Effector memory CD4-positive, alpha-beta T cell (primary cell): ENCODE measurements around the gene TOM1L1.

ENCODE experiments used
- DNase-seq, 3 donors: peaks; one replicate each; pipeline ENCODE4 v3.0.0-alpha.2; 2020
- H3K27ac ChIP-seq: 2 replicates; pipeline ENCODE4 v1.7.0; 2013; ENCODE audit warnings: mild to moderate bottlenecking, low read length, moderate library complexity; ENCODE audit not compliant: insufficient read depth, poor library complexity, severe bottlenecking
- H3K27me3 ChIP-seq: replicated peaks from 2 replicates; pipeline ENCODE4 v1.7.0; 2013; ENCODE audit warnings: mild to moderate bottlenecking, low read length; ENCODE audit not compliant: insufficient read depth, control insufficient read depth, poor library complexity, severe bottlenecking
- H3K36me3 ChIP-seq: 2 replicates; pipeline ENCODE4 v1.7.0; 2013; ENCODE audit warnings: mild to moderate bottlenecking, low read length, moderate library complexity; ENCODE audit not compliant: control insufficient read depth, insufficient read depth
- H3K4me1 ChIP-seq: 2 replicates; pipeline ENCODE4 v1.7.0; 2013; ENCODE audit warnings: low read length, mild to moderate bottlenecking; ENCODE audit not compliant: control insufficient read depth, insufficient read depth, poor library complexity, severe bottlenecking
- H3K4me3 ChIP-seq: 2 replicates; pipeline ENCODE4 v1.7.0; 2013; ENCODE audit warnings: low read length, low read depth, mild to moderate bottlenecking; ENCODE audit not compliant: insufficient read depth, poor library complexity, severe bottlenecking
- H3K9me3 ChIP-seq: 2 replicates; pipeline ENCODE4 v1.7.0; 2013; ENCODE audit warnings: mild to moderate bottlenecking, low read length, moderate library complexity; ENCODE audit not compliant: control insufficient read depth

TOM1L1 gene

DNA sequence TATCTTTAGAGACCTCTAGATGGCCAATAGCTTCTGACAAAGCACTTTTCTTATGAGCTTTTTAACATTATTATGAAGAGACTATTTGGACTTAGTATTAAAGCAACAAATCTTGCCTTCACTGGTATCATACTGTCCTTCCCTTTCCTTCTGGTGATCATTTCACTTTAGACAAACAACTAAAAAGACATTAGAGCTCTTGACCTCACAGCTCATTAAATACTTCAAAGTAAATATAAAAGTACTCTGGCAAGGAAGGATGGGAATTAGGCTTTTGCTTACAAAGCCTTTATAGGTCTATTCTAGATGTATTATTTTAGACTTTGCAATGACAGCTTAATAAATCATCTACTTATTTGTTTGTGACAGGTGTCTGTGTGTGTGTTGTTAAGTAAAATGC lies 79.0 kb downstream of the TOM1L1 start:
- H3K27ac ChIP-seq, result no peak overlapping the region
- no peaks in the 10 kb centered on the region for H3K4me1 ChIP-seq
- peaks cover 6% of the 10 kb centered on the region for H3K9me3 ChIP-seq
- no peaks in the 10 kb centered on the region for H3K36me3 ChIP-seq
- no peaks in the 10 kb centered on the region for H3K27me3 ChIP-seq
- H3K4me3 ChIP-seq, result no peak overlapping the region
- DNase-seq, result no peak

DNA sequence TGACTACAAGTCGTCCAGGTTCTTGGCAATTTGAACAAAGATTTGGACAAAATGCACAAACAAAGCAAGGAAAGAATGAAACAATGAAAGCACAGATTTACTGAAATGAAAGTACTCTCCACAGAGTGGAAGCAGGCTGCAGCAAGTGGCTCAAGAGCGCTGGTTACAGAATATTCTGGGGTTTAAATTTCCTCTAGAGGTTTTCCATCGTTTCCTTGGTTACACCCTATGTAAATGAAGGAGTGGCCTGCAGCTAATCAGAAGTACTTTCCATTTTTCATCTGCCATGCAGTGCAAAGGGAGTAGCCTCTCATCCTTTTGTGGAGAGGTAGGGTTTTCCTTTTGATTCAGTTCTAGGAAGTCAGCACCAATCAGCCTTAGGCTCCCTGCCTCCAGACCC lies 79.7 kb downstream of the TOM1L1 start:
- Histone ChIP-seq H3K4me1 (no peaks in the 10 kb centered on the region), H3K27ac (no peak overlapping the region), H3K9me3 (peaks cover 6% of the 10 kb centered on the region), H3K36me3 (no peaks in the 10 kb centered on the region), H3K27me3 (no peaks in the 10 kb centered on the region), H3K4me3 (no peak overlapping the region)
- DNase-seq, result no peak

DNA sequence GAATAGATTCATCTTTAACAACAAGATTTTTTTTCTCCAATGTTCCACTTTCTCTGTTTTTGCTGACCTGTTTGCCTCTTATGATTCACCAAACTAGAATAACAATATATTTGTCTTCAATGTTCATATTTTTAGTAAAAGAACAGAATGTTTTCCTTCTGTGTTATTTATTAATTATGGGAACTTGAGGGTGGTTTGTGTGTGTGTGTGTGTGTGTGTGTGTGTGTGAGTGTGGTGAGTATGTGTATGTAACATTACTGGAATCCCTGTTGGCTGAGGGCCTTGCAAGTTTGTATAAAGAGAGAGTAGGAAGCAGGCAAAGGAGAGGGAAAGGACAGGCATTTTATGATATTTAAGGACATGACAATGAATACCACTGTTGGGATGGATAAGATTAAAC lies 81.7 kb downstream of the TOM1L1 start:
- no peak for DNase-seq
- H3K27ac ChIP-seq, result no peak overlapping the region

DNA sequence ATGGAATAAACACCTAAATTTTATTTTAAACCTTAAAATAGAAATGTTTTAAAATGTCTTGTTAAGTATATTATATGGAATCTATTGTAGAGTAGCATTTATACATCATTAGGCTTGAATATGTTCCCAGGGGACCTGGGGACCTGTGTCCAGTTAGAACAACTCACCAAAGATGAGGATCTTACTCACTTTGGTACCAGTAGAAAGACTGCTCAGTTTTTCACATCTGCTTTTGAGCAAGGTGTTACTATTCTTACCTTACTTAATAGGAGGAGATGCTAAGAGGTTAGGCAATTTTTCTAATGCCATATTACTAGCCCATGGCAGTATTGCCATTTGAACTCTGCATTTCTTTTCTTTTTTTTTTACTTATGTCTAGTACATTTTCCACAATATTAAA lies 82.6 kb downstream of the TOM1L1 start:
- no peak overlapping the region for H3K27ac ChIP-seq
- peaks cover 3% of the 10 kb centered on the region for H3K36me3 ChIP-seq
- peaks cover 6% of the 10 kb centered on the region for H3K9me3 ChIP-seq
- DNase-seq, result no peak
- H3K4me3 ChIP-seq, result no peak overlapping the region
- no peaks in the 10 kb centered on the region for H3K27me3 ChIP-seq
- H3K4me1 ChIP-seq, result no peaks in the 10 kb centered on the region

More for the DNA sequence above, 81.7 kb downstream of the TOM1L1 start:
- Histone ChIP-seq H3K4me3 (no peak overlapping the region), H3K4me1 (no peaks in the 10 kb centered on the region), H3K36me3 (peaks cover under 1% of the 10 kb centered on the region), H3K9me3 (peaks cover 6% of the 10 kb centered on the region), H3K27me3 (no peaks in the 10 kb centered on the region)

DNA sequence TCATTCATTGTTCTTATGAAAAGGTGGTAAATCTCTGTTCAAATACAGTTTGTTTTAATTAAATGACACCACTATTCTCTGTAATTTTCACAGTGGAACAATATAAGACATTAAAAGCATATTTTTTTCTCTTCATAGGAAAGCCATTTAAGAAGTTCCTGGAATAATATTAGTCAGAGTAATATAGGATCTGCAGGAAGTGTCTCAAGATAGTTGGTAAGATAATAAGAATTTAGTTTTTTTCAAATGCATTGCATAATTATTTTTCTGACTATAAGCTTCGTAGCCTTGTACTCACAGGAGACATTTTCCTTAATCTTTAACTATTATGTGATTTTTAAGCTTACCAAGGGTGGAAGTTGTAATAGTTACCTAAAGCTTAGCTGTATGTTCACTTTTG lies 84.8 kb downstream of the TOM1L1 start:
- H3K4me3 ChIP-seq, result no peak overlapping the region
- no peak for DNase-seq
- peaks cover 3% of the 10 kb centered on the region for H3K9me3 ChIP-seq
- H3K27me3 ChIP-seq, result no peaks in the 10 kb centered on the region
- H3K4me1 ChIP-seq, result no peaks in the 10 kb centered on the region
- no peak overlapping the region for H3K27ac ChIP-seq
- H3K36me3 ChIP-seq, result peaks cover 3% of the 10 kb centered on the region

DNA sequence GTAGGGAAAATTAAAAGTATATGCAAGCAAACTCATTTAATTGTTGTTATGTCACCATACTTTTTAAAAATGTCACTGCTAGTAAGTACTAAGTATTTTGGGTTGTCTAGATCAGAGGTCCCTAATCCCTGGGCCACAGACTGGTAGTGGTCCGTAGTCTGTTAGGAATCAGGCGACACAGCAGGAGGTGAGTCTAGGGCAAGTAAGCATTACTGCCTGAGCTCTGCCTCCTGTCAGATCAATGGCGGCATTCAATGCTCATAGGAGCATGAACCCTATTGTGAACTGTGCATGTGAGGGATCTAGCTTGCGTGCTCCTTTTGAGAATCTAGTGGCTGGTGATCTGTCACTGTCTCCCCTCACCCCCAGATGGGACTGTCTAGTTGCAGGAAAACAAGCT lies 89.5 kb downstream of the TOM1L1 start:
- Histone ChIP-seq H3K27ac (no peak overlapping the region), H3K4me3 (no peak overlapping the region), H3K36me3 (peaks cover 3% of the 10 kb centered on the region), H3K27me3 (no peaks in the 10 kb centered on the region), H3K4me1 (no peaks in the 10 kb centered on the region), H3K9me3 (no peaks in the 10 kb centered on the region)
- no peak for DNase-seq

DNA sequence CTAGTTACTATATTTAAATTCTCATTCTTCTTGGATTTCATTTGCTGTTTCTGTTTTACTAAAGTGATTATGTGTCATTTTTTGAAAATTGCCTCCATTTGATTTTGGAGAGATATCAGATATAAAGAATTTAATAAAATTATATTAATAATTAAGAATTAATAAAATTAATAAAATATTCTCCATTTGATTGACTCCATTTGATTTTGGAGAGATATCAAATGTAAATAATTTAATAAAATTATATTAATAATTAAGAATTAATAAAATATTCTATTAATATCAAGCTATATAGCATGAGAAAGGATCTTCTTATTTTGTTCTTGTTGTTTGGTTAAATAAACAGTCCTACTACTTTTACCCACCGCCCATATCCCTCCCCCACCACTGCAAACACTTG lies 90.9 kb downstream of the TOM1L1 start:
- no peaks in the 10 kb centered on the region for H3K27me3 ChIP-seq
- H3K9me3 ChIP-seq, result no peaks in the 10 kb centered on the region
- peaks cover 3% of the 10 kb centered on the region for H3K36me3 ChIP-seq
- no peak overlapping the region for H3K27ac ChIP-seq
- no peak for DNase-seq
- no peak overlapping the region for H3K4me3 ChIP-seq
- no peaks in the 10 kb centered on the region for H3K4me1 ChIP-seq

DNA sequence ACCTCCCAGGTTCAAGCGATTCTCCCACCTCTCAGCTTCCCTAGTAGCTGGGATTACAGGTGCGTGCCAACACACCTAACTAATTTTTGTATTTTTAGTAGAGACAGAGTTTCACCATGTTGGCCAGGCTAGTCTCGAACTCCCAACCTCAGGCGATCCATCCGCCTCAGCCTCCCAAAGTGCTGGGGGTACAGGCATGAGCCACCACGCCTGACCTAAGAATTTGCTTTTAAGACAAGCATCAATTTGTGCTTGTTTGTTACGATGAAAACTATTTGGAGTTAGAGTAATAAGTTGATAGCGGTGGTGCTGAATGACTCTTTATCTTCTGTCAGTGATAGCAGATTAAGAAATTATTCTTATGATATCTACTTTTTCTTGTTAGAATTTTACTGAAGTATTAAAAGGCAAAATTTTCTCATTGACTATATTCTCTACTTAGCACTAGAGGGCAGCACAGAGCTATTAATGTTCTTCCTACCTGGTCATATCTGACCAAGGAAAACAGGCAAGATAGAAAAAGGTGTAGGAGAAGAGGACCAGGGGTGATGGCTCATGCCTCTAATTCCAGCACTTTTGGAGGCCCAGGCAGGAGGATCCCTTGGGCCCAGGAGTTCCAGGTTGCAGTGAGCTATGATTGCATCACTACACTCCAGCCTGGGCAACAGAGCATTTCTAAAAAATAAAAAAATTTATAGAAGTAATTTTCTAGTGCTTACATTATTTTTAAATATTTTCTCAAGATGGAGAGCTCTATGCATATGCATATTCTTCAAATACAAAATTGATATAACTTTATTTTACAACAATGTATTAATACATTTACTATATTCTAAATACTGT lies 92.4 kb downstream of the TOM1L1 start:
- no peaks in the 10 kb centered on the region for H3K27me3 ChIP-seq
- DNase-seq, result no peak
- no peaks in the 10 kb centered on the region for H3K36me3 ChIP-seq
- no peak overlapping the region for H3K4me3 ChIP-seq
- no peak overlapping the region for H3K27ac ChIP-seq
- H3K4me1 ChIP-seq, result no peaks in the 10 kb centered on the region
- H3K9me3 ChIP-seq, result no peaks in the 10 kb centered on the region

DNA sequence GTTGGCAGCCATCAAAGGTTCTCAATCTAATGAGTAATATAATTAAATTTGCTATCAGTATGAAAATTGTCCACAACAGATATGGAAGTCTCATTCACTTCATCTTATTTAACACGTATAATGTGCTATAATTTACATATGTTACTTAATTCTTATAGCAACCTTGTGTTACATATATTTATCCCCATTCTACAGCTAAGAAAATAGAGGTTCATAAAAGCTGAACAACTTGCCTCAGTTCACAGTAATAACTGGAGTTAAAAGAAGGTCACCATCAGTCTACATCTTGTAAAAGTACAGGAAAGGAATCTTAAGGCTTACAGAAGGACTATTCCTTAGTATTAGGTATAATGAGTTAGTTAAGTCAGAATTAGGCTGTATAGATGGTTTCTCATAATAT lies 95.8 kb downstream of the TOM1L1 start:
- H3K27me3 ChIP-seq, result no peaks in the 10 kb centered on the region
- peaks cover 3% of the 10 kb centered on the region for H3K36me3 ChIP-seq
- no peak overlapping the region for H3K27ac ChIP-seq
- no peak for DNase-seq
- no peak overlapping the region for H3K4me3 ChIP-seq
- H3K4me1 ChIP-seq, result no peaks in the 10 kb centered on the region
- H3K9me3 ChIP-seq, result no peaks in the 10 kb centered on the region

DNA sequence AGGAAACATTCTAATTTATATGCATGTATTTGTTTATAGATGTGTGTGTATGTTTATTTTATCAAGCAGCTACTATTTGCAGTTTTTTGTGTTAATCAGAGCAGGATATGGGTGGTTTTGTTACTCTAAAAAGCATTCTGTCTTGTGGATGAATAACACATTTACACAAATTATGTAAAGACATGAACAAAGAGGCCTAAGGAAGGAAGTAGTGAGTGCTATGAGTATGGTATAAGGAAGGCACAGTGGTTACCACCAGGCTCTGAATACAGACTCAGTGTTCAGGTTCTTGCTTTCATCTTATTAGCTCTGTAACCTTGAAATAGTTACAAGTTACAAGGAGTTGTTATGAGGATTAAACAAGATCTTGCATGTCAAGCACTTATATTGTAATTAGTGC lies 101.8 kb downstream of the TOM1L1 start:
- Histone ChIP-seq H3K4me1 (no peaks in the 10 kb centered on the region), H3K27me3 (no peaks in the 10 kb centered on the region), H3K4me3 (no peak overlapping the region), H3K36me3 (peaks cover 3% of the 10 kb centered on the region), H3K9me3 (no peaks in the 10 kb centered on the region), H3K27ac (no peak overlapping the region)
- no peak for DNase-seq
